ENCODE data around the gene ACVR2B. TPM values are rescaled to one million over a fixed set of nuclear protein-coding genes. Genes with fewer than 3 reads are reported as not detected.

Gene ACVR2B
- total RNA-seq, 1 donor from 2014 or later, result 5.5 TPM

DNA sequence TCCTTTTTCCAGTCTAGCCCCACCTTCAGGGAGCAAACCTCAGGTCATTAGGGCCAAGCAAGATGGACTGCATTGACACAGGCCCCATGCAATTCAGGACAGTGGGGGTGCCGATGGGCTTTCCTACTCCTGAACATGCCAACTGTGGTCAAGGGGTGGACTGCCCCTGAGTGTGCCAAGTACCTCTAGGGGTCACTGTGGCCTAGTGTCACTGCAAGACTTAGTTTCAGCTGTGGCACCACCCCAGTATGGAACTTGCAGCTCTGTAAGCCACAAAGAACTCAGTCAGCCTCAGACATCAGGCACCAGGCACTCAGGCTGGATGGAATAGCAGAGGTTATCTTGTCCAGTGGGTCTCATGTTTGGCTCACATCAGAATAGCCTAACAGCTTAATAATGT is 74.8 kb downstream of the ACVR2B start:
- Histone ChIP-seq H3K4me3 (no peak overlapping the region), H3K27me3 (ENCODE audit: low read depth) (no peaks in the 10 kb centered on the region), H3K9me3 (replicated peaks) (no peaks in the 10 kb centered on the region), H3K36me3 (peaks cover 46% of the 10 kb centered on the region), H3K27ac (replicated peaks) (peak overlapping the region; percentile 50), H3K4me1 (peaks cover 46% of the 10 kb centered on the region)
- TF ChIP-seq, protein P1, sequence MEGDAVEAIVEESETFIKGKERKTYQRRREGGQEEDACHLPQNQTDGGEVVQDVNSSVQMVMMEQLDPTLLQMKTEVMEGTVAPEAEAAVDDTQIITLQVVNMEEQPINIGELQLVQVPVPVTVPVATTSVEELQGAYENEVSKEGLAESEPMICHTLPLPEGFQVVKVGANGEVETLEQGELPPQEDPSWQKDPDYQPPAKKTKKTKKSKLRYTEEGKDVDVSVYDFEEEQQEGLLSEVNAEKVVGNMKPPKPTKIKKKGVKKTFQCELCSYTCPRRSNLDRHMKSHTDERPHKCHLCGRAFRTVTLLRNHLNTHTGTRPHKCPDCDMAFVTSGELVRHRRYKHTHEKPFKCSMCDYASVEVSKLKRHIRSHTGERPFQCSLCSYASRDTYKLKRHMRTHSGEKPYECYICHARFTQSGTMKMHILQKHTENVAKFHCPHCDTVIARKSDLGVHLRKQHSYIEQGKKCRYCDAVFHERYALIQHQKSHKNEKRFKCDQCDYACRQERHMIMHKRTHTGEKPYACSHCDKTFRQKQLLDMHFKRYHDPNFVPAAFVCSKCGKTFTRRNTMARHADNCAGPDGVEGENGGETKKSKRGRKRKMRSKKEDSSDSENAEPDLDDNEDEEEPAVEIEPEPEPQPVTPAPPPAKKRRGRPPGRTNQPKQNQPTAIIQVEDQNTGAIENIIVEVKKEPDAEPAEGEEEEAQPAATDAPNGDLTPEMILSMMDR (IDR thresholded peaks at IDR 0.05; ENCODE audit: borderline replicate concordance), result peak; percentile 21
- DNase-seq, result no peak
- intact Hi-C loops (cut with micrococcal nuclease), result loop anchor here (5.0 to 10.0 kb wide), 2 partner anchors 124 to 316 kb away; no protein-coding TSS in a partner anchor

DNA sequence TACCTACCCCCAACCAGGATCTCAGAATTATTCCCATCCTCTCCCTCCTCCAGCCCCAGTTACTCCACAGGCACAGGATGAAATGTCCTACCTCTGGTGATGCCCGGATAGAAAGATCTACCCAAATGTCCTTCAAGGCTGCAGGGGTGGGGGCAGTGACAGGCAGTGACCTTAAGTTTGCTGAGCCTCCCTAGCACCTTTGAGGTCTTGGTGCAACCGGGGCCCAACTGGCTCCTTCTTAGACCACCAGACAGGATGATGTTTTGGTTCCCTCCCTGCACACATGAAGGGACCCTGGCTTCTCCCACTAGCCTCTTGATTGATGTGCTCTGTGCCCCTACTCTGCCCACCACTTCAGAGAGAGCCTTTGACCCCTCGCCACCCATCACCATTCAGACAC is 78.8 kb downstream of the ACVR2B start:
- peaks cover 72% of the 10 kb centered on the region for H3K4me1 ChIP-seq
- peaks cover 20% of the 10 kb centered on the region for H3K36me3 ChIP-seq
- intact Hi-C loops (cut with micrococcal nuclease), result no loop called here
- no peak overlapping the region for H3K4me3 ChIP-seq
- H3K27ac ChIP-seq (replicated peaks), result peak overlapping the region; percentile 84
- H3K9me3 ChIP-seq (replicated peaks), result peaks cover 10% of the 10 kb centered on the region
- DNase-seq, result no peak
- H3K27me3 ChIP-seq (ENCODE audit: low read depth), result no peaks in the 10 kb centered on the region
- TF ChIP-seq, protein P1 (IDR thresholded peaks at IDR 0.05; ENCODE audit: borderline replicate concordance), result no peak

DNA sequence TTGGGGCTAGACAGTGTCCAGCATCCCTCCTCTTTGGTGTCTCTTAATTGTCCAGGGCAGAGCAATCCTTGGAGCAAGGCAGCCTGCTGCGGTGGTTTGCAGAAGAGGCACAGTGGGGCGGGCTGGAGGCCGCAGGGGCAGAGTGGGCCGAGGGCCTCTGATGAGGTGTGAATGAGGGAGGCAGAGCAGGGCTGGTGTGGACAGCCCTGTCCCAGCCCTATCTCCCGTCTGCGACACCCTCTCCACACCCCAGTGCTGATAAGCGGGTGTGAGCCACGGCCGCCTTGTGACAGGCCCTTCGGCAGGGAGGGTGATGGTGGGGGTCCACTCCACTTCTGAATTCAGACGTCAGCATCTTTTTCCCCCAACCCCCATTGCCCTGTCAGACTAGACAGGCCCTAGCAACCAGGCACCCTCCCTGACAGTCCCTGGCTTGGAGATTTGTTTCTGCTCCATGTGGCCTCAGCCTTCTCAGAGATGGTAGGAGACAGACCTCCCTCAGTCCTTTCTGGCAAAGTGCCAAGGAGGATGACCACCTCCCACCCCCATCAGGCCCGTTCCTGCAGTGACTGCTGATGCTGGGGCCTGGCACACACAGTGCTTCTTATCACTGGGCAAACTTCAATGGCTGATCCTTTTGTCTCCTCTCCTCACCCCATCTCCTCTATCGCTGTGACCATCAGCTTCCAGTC is 79.7 kb downstream of the ACVR2B start:
- no peak overlapping the region for H3K4me3 ChIP-seq
- peak overlapping the region; percentile 84 for H3K27ac ChIP-seq (replicated peaks)
- peaks cover 10% of the 10 kb centered on the region for H3K9me3 ChIP-seq (replicated peaks)
- TF ChIP-seq, protein P1 (IDR thresholded peaks at IDR 0.05; ENCODE audit: borderline replicate concordance), result no peak
- H3K4me1 ChIP-seq, result peaks cover 76% of the 10 kb centered on the region
- intact Hi-C loops (cut with micrococcal nuclease), result no loop called here
- no peaks in the 10 kb centered on the region for H3K27me3 ChIP-seq (ENCODE audit: low read depth)
- DNase-seq, result peak; percentile 83
- H3K36me3 ChIP-seq, result peaks cover 13% of the 10 kb centered on the region

DNA sequence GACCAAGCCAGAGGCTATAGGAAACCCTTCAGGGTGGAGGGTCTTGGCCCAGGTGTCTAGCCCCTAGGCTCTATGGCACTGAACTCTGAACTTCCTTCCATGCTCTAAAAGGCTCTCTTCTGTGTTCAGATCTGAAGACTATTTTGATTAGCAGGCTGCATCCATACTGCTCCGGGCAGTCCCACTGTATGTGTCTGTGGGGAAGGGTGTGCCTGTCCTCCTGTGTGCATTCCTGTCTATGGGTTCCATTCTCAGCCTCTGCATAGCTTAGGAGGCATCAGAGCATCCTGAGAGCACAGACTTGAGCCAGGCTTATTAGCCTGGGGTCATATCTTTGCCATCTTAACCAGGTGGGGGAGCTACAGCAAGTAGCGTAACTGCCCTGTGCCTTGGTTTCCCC is 80.5 kb downstream of the ACVR2B start:
- H3K9me3 ChIP-seq (replicated peaks), result peaks cover 10% of the 10 kb centered on the region
- H3K27me3 ChIP-seq (ENCODE audit: low read depth), result no peaks in the 10 kb centered on the region
- H3K27ac ChIP-seq (replicated peaks), result peak overlapping the region; percentile 84
- intact Hi-C loops (cut with micrococcal nuclease), result no loop called here
- no peak overlapping the region for H3K4me3 ChIP-seq
- no peak for DNase-seq
- H3K36me3 ChIP-seq, result peaks cover 13% of the 10 kb centered on the region
- TF ChIP-seq, protein P1 (IDR thresholded peaks at IDR 0.05; ENCODE audit: borderline replicate concordance), result no peak
- H3K4me1 ChIP-seq, result peaks cover 79% of the 10 kb centered on the region

DNA sequence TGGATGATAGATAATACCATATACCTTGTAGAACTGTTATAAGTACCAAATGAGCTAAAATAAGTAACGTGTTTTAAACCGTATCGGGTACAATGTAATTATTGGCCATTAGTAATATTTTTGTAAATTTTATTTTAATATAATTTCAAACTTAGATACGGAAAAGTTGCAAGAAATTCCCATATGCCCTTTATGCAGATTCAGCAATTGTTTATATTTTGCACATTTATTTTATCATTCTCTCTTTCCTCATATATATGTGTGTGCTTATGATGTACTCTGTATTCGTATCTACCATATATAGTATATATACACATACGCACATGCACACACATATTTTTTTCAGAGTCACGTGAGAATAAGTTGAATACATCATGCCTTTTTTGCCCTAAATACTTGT is 80.9 kb downstream of the ACVR2B start:
- peaks cover 79% of the 10 kb centered on the region for H3K4me1 ChIP-seq
- intact Hi-C loops (cut with micrococcal nuclease), result no loop called here
- TF ChIP-seq, protein P1 (IDR thresholded peaks at IDR 0.05; ENCODE audit: borderline replicate concordance), result no peak

More for the DNA sequence above, 80.9 kb downstream of the ACVR2B start:
- H3K4me3 ChIP-seq, result no peak overlapping the region
- peak overlapping the region; percentile 90 for H3K27ac ChIP-seq (replicated peaks)
- H3K36me3 ChIP-seq, result peaks cover 13% of the 10 kb centered on the region
- H3K9me3 ChIP-seq (replicated peaks), result peaks cover 10% of the 10 kb centered on the region
- no peaks in the 10 kb centered on the region for H3K27me3 ChIP-seq (ENCODE audit: low read depth)
- DNase-seq, result no peak
